ENCODE measurements around the gene UBE2G2.

The UBE2G2 gene

GRCh38 chr21:44819283-44820243, 17.9 kb upstream of the UBE2G2 start:
- peak overlapping the region; percentile 98 for H3K9ac ChIP-seq (ENCODE audit: low read depth, low read length)
- TF ChIP-seq CTCF (IDR thresholded peaks at IDR 0.05; ENCODE audit: borderline replicate concordance, extremely low read depth, low read length, poor library complexity, severe bottlenecking) (no peak), EZH2 (IDR thresholded peaks at IDR 0.05; ENCODE audit: borderline replicate concordance, low read depth, low read length, severe bottlenecking) (no peak)
- no peaks in the 10 kb centered on the region for H3K27me3 ChIP-seq (ENCODE audit: insufficient read depth, low read length, poor library complexity)
- peak overlapping the region; percentile 98 for H3K4me2 ChIP-seq (ENCODE audit: insufficient read depth, low read length)
- H3K9me3 ChIP-seq (ENCODE audit: insufficient read depth, low read length, severe bottlenecking), result peaks cover 19% of the 10 kb centered on the region
- no peak for DNase-seq
- H3K4me3 ChIP-seq (ENCODE audit: low read depth in 1 of 2, low read length in 2 of 2), result peak overlapping the region in 1 of 2 experiments; percentile 89; a peak in 1 of 4 replicates
- peaks cover 29% of the 10 kb centered on the region for H4K20me1 ChIP-seq (ENCODE audit: insufficient read depth, low read length)
- peaks cover 30% of the 10 kb centered on the region for H3K79me2 ChIP-seq (ENCODE audit: insufficient read depth, low read length)
- H3K27ac ChIP-seq (ENCODE audit: low read length), result no peak overlapping the region
- H3K36me3 ChIP-seq (ENCODE audit: insufficient read depth, low read length), result peaks cover 24% of the 10 kb centered on the region
- no peak overlapping the region for H2AFZ ChIP-seq (ENCODE audit: low read depth, low read length)
- peaks cover 34% of the 10 kb centered on the region for H3K4me1 ChIP-seq (ENCODE audit: insufficient read depth, low read length)
- no peak for ATAC-seq (ENCODE audit: insufficient read depth, low read depth)

- Histone ChIP-seq H3K79me2 (ENCODE audit: insufficient read depth, low read length) (peaks cover 39% of the 10 kb centered on the region), H3K27ac (ENCODE audit: low read length) (peak overlapping the region; percentile 87), H3K4me3 (ENCODE audit: low read depth in 1 of 2, low read length in 2 of 2) (peak overlapping the region; percentile 66 to 89), H3K9ac (ENCODE audit: low read depth, low read length) (peak overlapping the region; percentile 98), H3K4me2 (ENCODE audit: insufficient read depth, low read length) (peak overlapping the region; percentile 98), H2AFZ (ENCODE audit: low read depth, low read length) (peak overlapping the region; percentile 83), H3K4me1 (ENCODE audit: insufficient read depth, low read length) (peaks cover 34% of the 10 kb centered on the region), H4K20me1 (ENCODE audit: insufficient read depth, low read length) (peaks cover 39% of the 10 kb centered on the region), H3K9me3 (ENCODE audit: insufficient read depth, low read length, severe bottlenecking) (peaks cover 17% of the 10 kb centered on the region), H3K36me3 (ENCODE audit: insufficient read depth, low read length) (peaks cover 32% of the 10 kb centered on the region), H3K27me3 (ENCODE audit: insufficient read depth, low read length, poor library complexity) (no peaks in the 10 kb centered on the region)
- ATAC-seq (ENCODE audit: insufficient read depth, low read depth) (no peak), DNase-seq (no peak)
- TF ChIP-seq EZH2 (IDR thresholded peaks at IDR 0.05; ENCODE audit: borderline replicate concordance, low read depth, low read length, severe bottlenecking) (no peak), CTCF (IDR thresholded peaks at IDR 0.05; ENCODE audit: borderline replicate concordance, extremely low read depth, low read length, poor library complexity, severe bottlenecking) (no peak)
These were observed 17.0 kb upstream of the UBE2G2 start for GRCh38 chr21:44818640-44819011.

GRCh38 chr21:44817914-44818639, 16.5 kb upstream of the UBE2G2 start, which contains the start of gene SUMO3:
Gene SUMO3, minus strand, starts transcription at chr21:44818062. Its CDS starts 94 bp downstream, at chr21:44817968.
- Histone ChIP-seq H2AFZ (ENCODE audit: low read depth, low read length) (peak within 1 kb of the TSS; percentile 83), H3K4me2 (ENCODE audit: insufficient read depth, low read length) (peak within 1 kb of the TSS; percentile 98), H3K4me1 (ENCODE audit: insufficient read depth, low read length) (peaks cover 37% of the 10 kb centered on the region), H4K20me1 (ENCODE audit: insufficient read depth, low read length) (peaks cover 44% of the 10 kb centered on the region), H3K27ac (ENCODE audit: low read length) (peak within 1 kb of the TSS; percentile 87), H3K9ac (ENCODE audit: low read depth, low read length) (peak within 1 kb of the TSS; percentile 98), H3K27me3 (ENCODE audit: insufficient read depth, low read length, poor library complexity) (no peaks in the 10 kb centered on the region), H3K4me3 (ENCODE audit: low read depth in 1 of 2, low read length in 2 of 2) (peak within 1 kb of the TSS; percentile 66 to 89), H3K9me3 (ENCODE audit: insufficient read depth, low read length, severe bottlenecking) (peaks cover 12% of the 10 kb centered on the region), H3K36me3 (ENCODE audit: insufficient read depth, low read length) (peaks cover 37% of the 10 kb centered on the region), H3K79me2 (ENCODE audit: insufficient read depth, low read length) (peaks cover 44% of the 10 kb centered on the region)
- TF ChIP-seq CTCF (IDR thresholded peaks at IDR 0.05; ENCODE audit: borderline replicate concordance, extremely low read depth, low read length, poor library complexity, severe bottlenecking) (peak; percentile 17), EZH2 (IDR thresholded peaks at IDR 0.05; ENCODE audit: borderline replicate concordance, low read depth, low read length, severe bottlenecking) (no peak)
- DNase-seq, result peak; percentile 89
- peak; percentile 77 for ATAC-seq (ENCODE audit: insufficient read depth, low read depth)
